Measurements from ENCODE around the gene TTLL12. TPM values are rescaled to one million over a fixed set of nuclear protein-coding genes. Genes with fewer than 3 reads are reported as not detected.

The TTLL12 gene
- total RNA-seq, 2 experiments from 2014 or later, result 41.3 to 43.0 TPM

DNA sequence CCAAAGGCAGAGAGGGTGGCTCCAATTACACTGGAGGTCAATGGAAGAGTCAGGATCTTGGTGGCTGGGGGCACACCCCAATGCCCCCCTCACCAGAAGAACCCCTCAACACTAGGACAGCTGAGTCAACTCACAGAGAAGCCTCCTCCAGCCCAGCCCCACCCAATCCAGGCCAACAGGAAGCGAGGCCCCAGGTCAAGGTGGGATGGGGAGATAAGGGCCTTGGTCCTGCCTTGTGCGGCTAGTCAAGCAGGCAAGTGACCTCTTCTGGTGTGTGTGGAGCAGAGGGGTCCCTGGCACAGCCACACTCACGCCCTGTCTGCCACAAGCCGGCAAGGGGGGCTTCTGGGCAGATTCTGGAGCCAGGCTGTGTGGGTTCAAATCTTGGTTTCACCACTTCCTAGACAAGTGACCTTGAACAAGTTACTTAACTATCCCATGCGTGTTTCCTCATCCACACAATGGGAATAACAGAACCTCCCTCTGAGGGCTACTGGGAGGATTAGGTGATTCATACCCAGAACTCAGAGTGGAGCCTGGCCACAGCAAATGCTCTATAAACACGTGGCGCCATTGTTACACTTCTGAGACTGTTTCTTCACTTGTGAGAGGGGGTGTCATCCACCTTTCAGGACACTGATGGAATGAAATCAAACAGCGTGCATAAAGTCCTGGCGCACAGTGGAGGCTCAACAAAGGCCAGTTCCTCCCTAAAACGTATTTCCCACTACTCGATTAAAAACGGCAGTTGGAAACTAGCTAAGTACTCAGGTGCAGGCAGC, 3.2 kb downstream of the TTLL12 start:
- no peak for DNase-seq
- ChIA-PET CTCF (no interaction called here), POLR2A (interaction anchor here (4.5 kb wide), 1 partner anchor 40 kb away, joined by 29 read pairs; the partner anchor contains the start of gene MCAT)
- Mint-ChIP-seq H3K36me3 (ENCODE audit: low read depth) (peaks cover 24% of the 10 kb centered on the region), H3K27ac (peak overlapping the region; percentile 5), H3K9me3 (no peaks in the 10 kb centered on the region), H3K4me1 (peaks cover 31% of the 10 kb centered on the region), H3K4me3 (no peak overlapping the region), H3K27me3 (no peaks in the 10 kb centered on the region)

DNA sequence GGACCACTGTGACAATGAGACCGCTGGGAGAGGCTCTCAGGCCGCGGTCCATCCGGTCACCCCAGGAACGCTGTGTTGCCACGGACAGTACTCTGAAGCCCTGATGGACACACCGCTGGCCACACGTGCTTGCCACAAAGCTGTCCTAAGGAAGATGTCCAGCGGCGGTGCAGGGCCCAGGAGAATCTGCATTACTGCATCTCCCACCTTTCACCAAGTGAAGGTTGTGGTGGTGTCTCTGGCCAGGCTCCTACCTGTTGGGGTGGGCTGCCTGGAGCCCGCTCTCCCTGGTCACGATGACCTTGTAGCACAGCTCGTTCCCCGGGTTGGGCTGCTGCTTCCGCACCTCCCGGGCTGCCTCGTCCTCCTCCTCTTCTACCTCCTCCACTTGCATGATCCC, 4.2 kb downstream of the TTLL12 start:
- H3K27ac Mint-ChIP-seq, result no peak overlapping the region
- peaks cover 28% of the 10 kb centered on the region for H3K36me3 Mint-ChIP-seq (ENCODE audit: low read depth)
- H3K4me1 Mint-ChIP-seq, result peaks cover 26% of the 10 kb centered on the region
- H3K4me3 Mint-ChIP-seq, result no peak overlapping the region
- DNase-seq, result no peak
- ChIA-PET POLR2A (no interaction called here), CTCF (no interaction called here)
- no peaks in the 10 kb centered on the region for H3K27me3 Mint-ChIP-seq
- H3K9me3 Mint-ChIP-seq, result no peaks in the 10 kb centered on the region

DNA sequence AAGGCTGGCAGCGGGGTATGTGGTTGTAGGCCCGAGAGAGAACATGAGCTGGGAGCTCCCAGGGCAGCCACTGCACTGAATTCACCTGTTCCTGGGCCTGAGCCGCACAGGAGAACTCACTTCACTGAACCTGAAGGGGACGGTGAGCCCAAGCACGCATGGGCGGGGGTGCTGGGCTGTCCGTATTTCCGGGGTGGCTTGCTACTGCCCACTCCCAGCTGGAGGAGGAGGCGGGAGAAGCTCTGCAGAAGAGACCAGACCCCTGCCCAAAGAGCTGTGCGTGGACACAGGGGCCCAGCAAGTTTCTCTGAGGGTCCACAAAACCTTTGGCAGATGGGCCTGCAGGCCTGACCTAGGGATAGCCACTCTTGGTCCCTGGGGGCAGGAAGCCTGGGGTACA, 4.8 kb downstream of the TTLL12 start:
- Mint-ChIP-seq H3K4me3 (no peak overlapping the region), H3K36me3 (ENCODE audit: low read depth) (peaks cover 31% of the 10 kb centered on the region), H3K27me3 (no peaks in the 10 kb centered on the region), H3K27ac (no peak overlapping the region), H3K9me3 (no peaks in the 10 kb centered on the region), H3K4me1 (peaks cover 25% of the 10 kb centered on the region)
- ChIA-PET CTCF (no interaction called here), POLR2A (no interaction called here)
- DNase-seq, result no peak

DNA sequence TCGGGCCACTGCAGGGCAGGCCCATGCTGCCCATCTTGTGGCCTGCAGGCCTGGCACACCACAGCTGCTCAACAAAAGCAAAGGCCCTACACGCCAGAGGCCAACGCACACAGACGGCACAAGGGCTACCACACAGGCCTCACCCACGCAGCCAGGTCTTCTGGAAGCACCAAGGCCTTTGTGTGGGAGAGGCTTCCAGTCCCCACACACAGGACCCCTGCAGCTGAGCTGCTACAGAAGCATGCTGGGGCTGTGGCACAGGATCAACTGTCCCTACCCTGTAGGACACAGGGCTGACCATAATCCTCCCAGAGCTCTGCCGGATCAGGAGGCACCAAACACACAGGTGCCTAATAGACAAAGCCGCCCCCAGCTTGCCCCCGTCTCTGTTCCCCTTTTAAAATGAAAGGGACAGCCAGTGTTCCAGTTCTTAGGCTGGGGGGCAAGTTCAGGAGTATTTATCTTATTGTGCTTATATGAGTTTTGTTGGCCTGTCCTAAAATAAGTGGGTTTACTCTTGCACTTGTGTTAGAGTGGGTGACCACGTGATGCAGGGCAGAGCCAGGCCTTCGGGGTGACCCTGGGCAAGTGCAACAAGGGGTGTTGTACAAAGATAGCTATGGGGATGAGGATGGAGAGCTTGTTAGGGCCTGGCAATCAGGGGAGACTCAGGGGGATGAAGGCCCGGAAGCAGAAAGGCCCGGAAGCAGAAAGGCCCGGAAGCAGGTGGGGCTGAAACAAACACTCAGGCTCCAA, 5.4 kb downstream of the TTLL12 start:
- DNase-seq, result no peak
- POLR2A ChIA-PET, result interaction anchor here (1.4 kb wide), 1 partner anchor 38 kb away, joined by 3 read pairs; the partner anchor contains the start of gene MCAT
- Mint-ChIP-seq H3K4me3 (no peak overlapping the region), H3K36me3 (ENCODE audit: low read depth) (peaks cover 31% of the 10 kb centered on the region), H3K4me1 (peaks cover 25% of the 10 kb centered on the region), H3K27me3 (no peaks in the 10 kb centered on the region), H3K27ac (no peak overlapping the region), H3K9me3 (no peaks in the 10 kb centered on the region)
- CTCF ChIA-PET, result no interaction called here

DNA sequence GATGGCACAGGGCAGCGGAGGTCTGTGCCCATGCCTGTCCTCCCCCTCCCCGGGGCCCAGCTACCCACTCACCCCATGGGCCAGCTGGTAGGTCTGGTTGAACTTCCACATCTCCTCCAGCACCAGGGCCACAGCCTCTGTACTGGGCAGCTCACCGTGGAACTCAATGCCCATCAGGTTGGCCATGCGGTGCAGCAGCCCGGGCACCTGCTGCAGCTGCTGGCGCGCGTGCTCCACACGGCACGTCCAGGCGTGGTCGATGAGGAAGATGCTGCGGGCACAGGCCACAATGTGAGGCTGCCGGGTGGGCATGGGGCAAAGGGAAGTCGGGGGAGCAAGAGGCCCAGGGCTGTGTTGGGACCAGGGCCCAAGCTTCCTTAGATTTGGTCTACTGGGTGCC, 6.3 kb downstream of the TTLL12 start:
- no peaks in the 10 kb centered on the region for H3K9me3 Mint-ChIP-seq
- H3K4me1 Mint-ChIP-seq, result peaks cover 22% of the 10 kb centered on the region
- DNase-seq, result no peak
- H3K4me3 Mint-ChIP-seq, result no peak overlapping the region
- H3K27ac Mint-ChIP-seq, result no peak overlapping the region
- no peaks in the 10 kb centered on the region for H3K27me3 Mint-ChIP-seq
- H3K36me3 Mint-ChIP-seq (ENCODE audit: low read depth), result peaks cover 35% of the 10 kb centered on the region
- CTCF ChIA-PET, result interaction anchor here (0.5 kb wide), 1 partner anchor 45 kb away, joined by 3 read pairs; no protein-coding TSS in a partner anchor
- POLR2A ChIA-PET, result interaction anchor here (0.8 to 1.4 kb wide), 3 partner anchors 10 to 37 kb away, joined by 3 to 4 read pairs (median 3); partner anchors contain the start of gene MCAT

DNA sequence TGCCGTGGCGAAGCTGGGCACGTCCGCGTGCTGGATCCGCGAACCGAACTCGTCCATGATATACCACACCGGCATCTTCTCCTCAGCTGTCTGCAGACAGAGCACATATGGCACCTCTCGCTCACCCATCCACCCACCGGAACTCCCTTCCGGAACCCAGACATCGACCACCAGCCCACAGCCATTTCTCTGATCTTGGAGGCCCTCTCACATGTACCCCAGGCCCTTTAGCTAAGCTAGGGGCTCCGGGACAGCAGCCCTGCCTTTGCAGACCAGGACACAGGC, 7.1 kb downstream of the TTLL12 start:
- ChIA-PET POLR2A (interaction anchor here (1.1 to 1.2 kb wide), 2 partner anchors 25 to 564 kb away, joined by 3 read pairs; no protein-coding TSS in a partner anchor), CTCF (no interaction called here)
- no peaks in the 10 kb centered on the region for H3K9me3 Mint-ChIP-seq
- no peak for DNase-seq
- no peak overlapping the region for H3K27ac Mint-ChIP-seq
- H3K27me3 Mint-ChIP-seq, result no peaks in the 10 kb centered on the region
- no peak overlapping the region for H3K4me3 Mint-ChIP-seq
- H3K36me3 Mint-ChIP-seq (ENCODE audit: low read depth), result peaks cover 35% of the 10 kb centered on the region
- H3K4me1 Mint-ChIP-seq, result peaks cover 16% of the 10 kb centered on the region

DNA sequence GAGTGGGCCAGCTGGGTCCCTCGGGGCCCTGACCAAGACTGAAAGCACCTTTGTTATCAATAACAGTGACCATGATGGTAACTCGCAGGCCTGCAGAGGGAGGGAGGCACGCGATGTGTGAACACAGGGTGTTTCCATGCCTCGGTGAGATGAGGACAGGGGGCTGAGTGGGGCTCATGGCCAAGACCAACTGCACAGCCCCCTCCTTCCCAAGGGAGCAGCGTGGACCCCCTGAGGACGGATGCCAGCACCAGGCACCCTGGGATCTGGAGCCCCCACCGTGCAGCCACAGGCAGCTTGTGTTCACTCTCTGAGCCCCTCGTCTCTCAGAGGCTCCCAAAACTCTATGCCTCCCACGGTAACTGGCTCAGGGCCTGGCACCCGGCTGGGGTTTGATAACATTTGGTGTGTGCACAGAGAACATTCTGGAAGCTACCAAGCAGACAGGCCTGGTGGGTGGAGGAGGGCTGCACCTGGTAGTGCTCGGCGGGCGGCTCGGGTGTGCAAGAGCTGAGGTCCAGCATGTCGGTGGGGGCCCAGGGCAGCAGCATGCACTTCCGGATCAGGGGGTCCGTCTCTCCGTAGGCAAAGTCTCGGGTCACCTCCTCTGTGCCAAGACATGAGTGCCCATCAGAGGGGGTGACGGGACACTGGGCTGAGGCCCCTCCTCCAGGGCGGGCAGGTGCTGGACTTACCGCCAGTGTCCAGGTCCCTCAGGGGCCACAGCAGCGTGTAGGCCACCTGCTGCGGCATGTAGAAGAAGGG, 7.6 kb downstream of the TTLL12 start:
- Mint-ChIP-seq H3K27ac (no peak overlapping the region), H3K9me3 (no peaks in the 10 kb centered on the region), H3K36me3 (ENCODE audit: low read depth) (peaks cover 35% of the 10 kb centered on the region), H3K4me3 (no peak overlapping the region), H3K27me3 (no peaks in the 10 kb centered on the region), H3K4me1 (peaks cover 11% of the 10 kb centered on the region)
- POLR2A ChIA-PET, result interaction anchor here (1.2 kb wide), 1 partner anchor 564 kb away, joined by 3 read pairs; no protein-coding TSS in a partner anchor
- DNase-seq, result no peak
- CTCF ChIA-PET, result interaction anchor here (1.0 kb wide), 1 partner anchor 8 kb away, joined by 4 read pairs; no protein-coding TSS in a partner anchor

DNA sequence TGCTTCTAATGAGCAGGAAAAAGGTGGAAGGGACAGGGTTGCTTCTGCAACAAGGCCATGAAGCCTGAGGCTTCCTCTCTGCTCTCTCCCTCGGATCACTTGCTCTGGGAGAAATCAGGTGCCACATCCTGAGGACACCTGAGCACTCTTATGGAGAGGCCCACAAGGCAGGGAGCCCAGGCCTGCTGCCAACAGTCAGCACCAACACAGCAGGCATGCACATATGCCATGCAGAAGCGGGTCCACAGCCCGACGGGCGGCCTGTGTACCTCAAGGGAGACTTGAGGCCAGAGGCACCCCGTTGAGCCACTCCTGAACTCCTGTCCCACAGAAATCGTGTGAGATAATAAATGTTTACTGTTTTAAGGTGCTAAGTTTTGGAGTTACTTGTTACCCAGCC, 9.5 kb downstream of the TTLL12 start:
- ChIA-PET CTCF (no interaction called here), POLR2A (no interaction called here)
- peaks cover 1% of the 10 kb centered on the region for H3K4me1 Mint-ChIP-seq
- H3K9me3 Mint-ChIP-seq, result no peaks in the 10 kb centered on the region
- H3K4me3 Mint-ChIP-seq, result no peak overlapping the region
- H3K27me3 Mint-ChIP-seq, result no peaks in the 10 kb centered on the region
- no peak for DNase-seq
- H3K27ac Mint-ChIP-seq, result no peak overlapping the region
- peaks cover 43% of the 10 kb centered on the region for H3K36me3 Mint-ChIP-seq (ENCODE audit: low read depth)

DNA sequence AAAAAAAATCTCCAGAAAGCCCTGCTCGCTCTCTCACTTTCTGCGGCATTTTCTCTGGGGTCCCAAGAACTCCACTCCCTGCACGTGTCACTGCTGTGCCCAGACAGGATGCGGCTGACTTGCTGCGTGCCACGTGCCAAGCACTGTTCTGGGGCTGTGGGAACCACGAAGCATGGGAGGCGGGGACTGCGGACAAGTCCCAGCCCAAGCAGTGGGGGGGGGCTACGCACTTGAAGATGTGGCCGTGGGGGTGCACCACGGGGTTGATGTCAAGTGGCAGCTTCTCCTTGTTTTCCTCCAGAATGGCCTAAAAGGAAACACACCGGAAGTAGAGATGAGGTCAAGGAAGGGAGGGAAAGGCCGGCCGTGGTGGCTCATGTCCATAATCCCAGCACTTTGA, 10.8 kb downstream of the TTLL12 start:
- Mint-ChIP-seq H3K27ac (no peak overlapping the region), H3K27me3 (no peaks in the 10 kb centered on the region), H3K4me3 (no peak overlapping the region), H3K36me3 (ENCODE audit: low read depth) (peaks cover 42% of the 10 kb centered on the region), H3K4me1 (peaks cover 6% of the 10 kb centered on the region), H3K9me3 (no peaks in the 10 kb centered on the region)
- ChIA-PET CTCF (no interaction called here), POLR2A (no interaction called here)
- no peak for DNase-seq

DNA sequence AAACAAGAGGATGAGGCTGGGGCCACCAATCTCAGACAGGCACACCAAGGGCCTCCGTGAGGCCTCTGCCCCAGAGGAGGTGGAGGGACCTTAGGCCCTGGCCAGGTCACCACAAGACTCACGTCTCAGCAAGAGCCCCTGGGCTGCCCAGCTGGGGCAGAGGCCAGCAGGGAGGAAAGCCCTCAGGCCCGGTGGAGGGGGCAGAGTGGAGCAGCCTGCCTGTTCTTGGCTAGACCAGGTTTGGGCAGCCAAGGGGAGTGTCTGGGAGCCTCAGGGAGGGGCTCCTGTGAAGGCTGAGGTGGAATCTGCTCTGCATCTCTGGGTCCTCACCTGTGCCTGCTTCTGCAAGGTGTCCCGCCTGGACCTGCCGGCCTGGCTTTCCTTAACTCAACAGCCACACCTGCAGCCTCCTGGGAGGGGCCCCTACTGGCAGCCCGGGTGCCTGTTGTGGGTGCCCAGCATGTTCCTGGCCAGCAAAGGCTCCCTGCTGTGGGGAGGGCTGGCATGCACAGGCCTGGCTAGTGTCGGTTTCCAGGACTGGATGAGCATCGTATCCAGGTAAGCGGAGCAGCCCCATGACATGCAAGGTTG, 11.9 kb downstream of the TTLL12 start:
- no peak overlapping the region for H3K4me3 Mint-ChIP-seq
- peaks cover 40% of the 10 kb centered on the region for H3K36me3 Mint-ChIP-seq (ENCODE audit: low read depth)
- no peaks in the 10 kb centered on the region for H3K9me3 Mint-ChIP-seq
- H3K4me1 Mint-ChIP-seq, result peaks cover 13% of the 10 kb centered on the region
- H3K27me3 Mint-ChIP-seq, result no peaks in the 10 kb centered on the region
- H3K27ac Mint-ChIP-seq, result no peak overlapping the region
- ChIA-PET CTCF (no interaction called here), POLR2A (interaction anchor here (1.2 kb wide), 1 partner anchor 10 kb away, joined by 3 read pairs; no protein-coding TSS in a partner anchor)
- DNase-seq, result no peak

DNA sequence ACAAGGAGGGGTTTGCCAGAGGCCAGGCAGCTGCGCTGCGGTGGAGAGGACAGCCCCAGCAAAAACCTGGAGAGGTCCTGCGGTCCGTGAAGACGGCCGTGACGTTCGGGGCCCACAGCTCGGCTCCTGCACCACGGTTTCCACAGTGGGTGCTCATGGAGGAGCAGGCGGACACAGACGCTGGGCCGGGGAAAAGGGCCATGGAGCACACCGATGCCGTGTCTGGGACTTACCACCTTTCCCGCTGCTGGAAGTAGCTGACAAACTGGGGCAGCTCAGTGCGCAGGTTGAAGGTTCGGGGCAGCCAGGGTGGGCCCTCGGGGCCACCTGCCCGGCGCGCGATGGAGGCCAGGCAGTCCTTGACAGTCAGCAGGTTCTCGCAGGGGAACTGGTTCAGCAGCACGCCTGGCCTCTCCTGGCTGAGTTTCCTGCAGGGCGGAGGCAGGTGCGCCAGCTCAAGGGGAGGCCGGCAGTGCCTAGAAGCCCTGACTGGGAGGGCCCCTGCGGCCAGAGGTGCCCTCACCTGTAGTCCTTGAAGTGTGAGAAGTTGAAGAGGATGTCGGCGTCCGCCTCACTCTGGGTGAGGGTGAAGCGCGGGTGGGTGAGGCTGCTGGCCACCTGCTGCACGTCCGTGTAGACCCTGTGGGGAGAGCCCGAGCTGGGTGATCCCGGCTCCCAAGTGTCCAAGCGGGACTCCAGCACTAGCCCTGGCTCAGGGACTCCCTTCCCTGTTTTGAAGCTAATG, 12.8 kb downstream of the TTLL12 start:
- peaks cover 34% of the 10 kb centered on the region for H3K36me3 Mint-ChIP-seq (ENCODE audit: low read depth)
- H3K27ac Mint-ChIP-seq, result no peak overlapping the region
- no peak for DNase-seq
- no peaks in the 10 kb centered on the region for H3K27me3 Mint-ChIP-seq
- H3K4me1 Mint-ChIP-seq, result peaks cover 13% of the 10 kb centered on the region
- H3K4me3 Mint-ChIP-seq, result no peak overlapping the region
- POLR2A ChIA-PET, result interaction anchor here (1.2 kb wide), 1 partner anchor 11 kb away, joined by 3 read pairs; no protein-coding TSS in a partner anchor
- H3K9me3 Mint-ChIP-seq, result no peaks in the 10 kb centered on the region
- CTCF ChIA-PET, result no interaction called here

DNA sequence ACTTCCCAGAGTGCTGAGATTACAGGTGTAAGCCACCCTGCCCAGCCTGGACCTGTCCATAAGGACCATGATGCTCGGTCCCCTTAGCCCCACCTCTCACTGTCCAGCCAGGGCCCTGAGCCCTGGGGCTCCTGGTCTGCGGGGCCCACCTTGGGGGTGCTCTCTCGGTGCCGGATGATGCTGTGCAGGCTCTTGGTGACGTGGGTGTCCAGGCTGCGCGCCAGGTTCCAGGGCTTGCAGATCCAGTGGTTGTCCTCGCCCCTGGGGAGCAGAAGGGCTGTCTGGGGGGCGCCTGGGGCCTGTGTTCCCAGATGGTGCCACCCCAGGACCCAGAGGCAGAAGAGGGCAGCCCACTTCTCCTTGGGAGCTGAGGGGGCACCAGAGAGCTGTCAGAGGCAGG, 13.4 kb downstream of the TTLL12 start:
- CTCF ChIA-PET, result no interaction called here
- H3K27ac Mint-ChIP-seq, result no peak overlapping the region
- peaks cover 16% of the 10 kb centered on the region for H3K4me1 Mint-ChIP-seq
- H3K27me3 Mint-ChIP-seq, result no peaks in the 10 kb centered on the region
- H3K9me3 Mint-ChIP-seq, result no peaks in the 10 kb centered on the region
- peaks cover 32% of the 10 kb centered on the region for H3K36me3 Mint-ChIP-seq (ENCODE audit: low read depth)
- no peak for DNase-seq
- no peak overlapping the region for H3K4me3 Mint-ChIP-seq
- POLR2A ChIA-PET, result interaction anchor here (1.2 kb wide), 1 partner anchor 11 kb away, joined by 3 read pairs; no protein-coding TSS in a partner anchor

Data from activated CD4-positive, alpha-beta memory T cell treated with anti-CD3 and anti-CD28 coated beads, Interleukin-2, amount 10 ng/mL, durations not matched to agents 7 days and 5 days (primary cell).